HCT116 (cell line): ENCODE measurements around the gene LLCFC1.

Experiments used
- ATF3 ChIP-seq: IDR thresholded peaks from 2 replicates; pipeline ENCODE4 v1.6.1; 2012
- CEBPB ChIP-seq: IDR thresholded peaks from 2 replicates; pipeline ENCODE4 v1.6.1; 2012; ENCODE audit warnings: low read depth
- CTCF ChIP-seq, 3 experiments: fragments of 200-600 bp in 1 of 3; sonication (generic) in 1 of 3; IDR thresholded peaks in 2 of 3; conservative IDR thresholded peaks in 1 of 3; 2 replicates each; pipeline ENCODE4 v1.5.1; 2012 to 2017; ENCODE audit warnings: low read depth in 2 of 3, low read length in 2 of 3, antibody characterized with exemption in 1 of 3, borderline replicate concordance in 1 of 3, control low read depth in 1 of 3, mild to moderate bottlenecking in 1 of 3, mixed read lengths in 1 of 3, mixed run types in 1 of 3, moderate library complexity in 1 of 3; ENCODE audit not compliant: insufficient read depth in 1 of 3
- EGR1 ChIP-seq: IDR thresholded peaks from 2 replicates; pipeline ENCODE4 v1.6.1; 2012; ENCODE audit warnings: low read depth
- EZH2 ChIP-seq: fragments of 200-600 bp; sonication (generic); IDR thresholded peaks from 2 replicates; pipeline ENCODE4 v1.6.1; 2017; ENCODE audit warnings: antibody characterized with exemption, mixed run types
- FOSL1 ChIP-seq: IDR thresholded peaks from 2 replicates; pipeline ENCODE4 v1.6.1; 2012; ENCODE audit warnings: low read depth
- POLR2A ChIP-seq: IDR thresholded peaks from 2 replicates; pipeline ENCODE4 v1.7.0; 2011; ENCODE audit warnings: borderline replicate concordance; ENCODE audit not compliant: insufficient read depth, insufficient read length; ENCODE audit errors: extremely low read depth
- POLR2AphosphoS5 ChIP-seq: IDR thresholded peaks from 2 replicates; pipeline ENCODE4 v1.6.1; 2011; ENCODE audit warnings: mild to moderate bottlenecking, low read depth, low read length, moderate library complexity
- RAD21 ChIP-seq: IDR thresholded peaks from 2 replicates; pipeline ENCODE4 v1.6.1; 2012; ENCODE audit warnings: low read depth, mild to moderate bottlenecking
- SIN3A ChIP-seq: IDR thresholded peaks from 2 replicates; pipeline ENCODE4 v1.6.1; 2012; ENCODE audit warnings: low read depth
- SRF ChIP-seq: IDR thresholded peaks from 2 replicates; pipeline ENCODE4 v1.6.1; 2012; ENCODE audit warnings: low read depth
- TCF7L2 ChIP-seq: IDR thresholded peaks from 2 replicates; pipeline ENCODE4 v1.7.0; 2011; ENCODE audit warnings: borderline replicate concordance, inconsistent platforms; ENCODE audit not compliant: insufficient read depth, insufficient read length; ENCODE audit errors: extremely low read depth
- TF ChIP-seq, protein P1 (sequence below): IDR thresholded peaks from 2 replicates; pipeline ENCODE4 v1.6.1; 2012; ENCODE audit warnings: low read depth

DNA sequence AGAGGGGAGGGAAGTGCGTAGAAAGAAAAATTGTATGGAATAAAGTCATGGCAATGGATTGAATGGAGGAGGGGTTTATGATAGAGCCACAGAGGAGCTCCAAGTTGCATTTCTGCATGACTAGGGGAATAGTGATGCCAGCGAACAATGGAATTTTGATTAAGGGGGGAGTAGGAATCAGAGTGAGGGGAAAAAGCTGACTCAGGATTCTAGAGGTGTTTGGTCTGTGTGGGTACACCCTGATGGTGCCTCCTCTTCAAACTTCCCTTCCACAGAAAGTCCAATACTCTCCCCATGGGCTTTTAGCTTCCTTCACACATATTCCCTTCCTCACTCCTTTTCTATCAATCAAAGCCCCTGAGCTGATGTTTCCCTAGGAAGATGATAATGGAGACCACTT lies 24.7 kb downstream of the LLCFC1 start:
- no peak for TF ChIP-seq POLR2A
- TF ChIP-seq CTCF (IDR thresholded peaks at IDR 0.05 in 2 of 3, conservative IDR thresholded peaks at IDR 0.05 in 1 of 3; ENCODE audit: borderline replicate concordance in 1 of 3, insufficient read depth in 1 of 3, low read depth in 2 of 3, low read length in 2 of 3): no peak
- no peak for TF ChIP-seq EGR1
- no peak for TF ChIP-seq POLR2AphosphoS5
- no peak for TF ChIP-seq EZH2
- TF ChIP-seq ATF3: no peak
- no peak for TF ChIP-seq SRF
- TF ChIP-seq SIN3A: no peak
- no peak for TF ChIP-seq RAD21
- no peak for TF ChIP-seq CEBPB
- TF ChIP-seq FOSL1: no peak
- no peak for TF ChIP-seq TCF7L2
- TF ChIP-seq, protein P1, sequence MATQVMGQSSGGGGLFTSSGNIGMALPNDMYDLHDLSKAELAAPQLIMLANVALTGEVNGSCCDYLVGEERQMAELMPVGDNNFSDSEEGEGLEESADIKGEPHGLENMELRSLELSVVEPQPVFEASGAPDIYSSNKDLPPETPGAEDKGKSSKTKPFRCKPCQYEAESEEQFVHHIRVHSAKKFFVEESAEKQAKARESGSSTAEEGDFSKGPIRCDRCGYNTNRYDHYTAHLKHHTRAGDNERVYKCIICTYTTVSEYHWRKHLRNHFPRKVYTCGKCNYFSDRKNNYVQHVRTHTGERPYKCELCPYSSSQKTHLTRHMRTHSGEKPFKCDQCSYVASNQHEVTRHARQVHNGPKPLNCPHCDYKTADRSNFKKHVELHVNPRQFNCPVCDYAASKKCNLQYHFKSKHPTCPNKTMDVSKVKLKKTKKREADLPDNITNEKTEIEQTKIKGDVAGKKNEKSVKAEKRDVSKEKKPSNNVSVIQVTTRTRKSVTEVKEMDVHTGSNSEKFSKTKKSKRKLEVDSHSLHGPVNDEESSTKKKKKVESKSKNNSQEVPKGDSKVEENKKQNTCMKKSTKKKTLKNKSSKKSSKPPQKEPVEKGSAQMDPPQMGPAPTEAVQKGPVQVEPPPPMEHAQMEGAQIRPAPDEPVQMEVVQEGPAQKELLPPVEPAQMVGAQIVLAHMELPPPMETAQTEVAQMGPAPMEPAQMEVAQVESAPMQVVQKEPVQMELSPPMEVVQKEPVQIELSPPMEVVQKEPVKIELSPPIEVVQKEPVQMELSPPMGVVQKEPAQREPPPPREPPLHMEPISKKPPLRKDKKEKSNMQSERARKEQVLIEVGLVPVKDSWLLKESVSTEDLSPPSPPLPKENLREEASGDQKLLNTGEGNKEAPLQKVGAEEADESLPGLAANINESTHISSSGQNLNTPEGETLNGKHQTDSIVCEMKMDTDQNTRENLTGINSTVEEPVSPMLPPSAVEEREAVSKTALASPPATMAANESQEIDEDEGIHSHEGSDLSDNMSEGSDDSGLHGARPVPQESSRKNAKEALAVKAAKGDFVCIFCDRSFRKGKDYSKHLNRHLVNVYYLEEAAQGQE: no peak
